Activated CD8-positive, alpha-beta T cell treated with anti-CD3 and anti-CD28 coated beads, Interleukin-2, amount 10 ng/mL, durations not matched to agents 7 days and 5 days (primary cell): ENCODE data around the gene NOX5. TPM values are rescaled to one million over a fixed set of nuclear protein-coding genes. Genes with fewer than 3 reads are reported as not detected.

Experiments
- ATAC-seq: fragments of 150-1000 bp; cut with Tn5 transposase; one replicate; pipeline ENCODE4 v1.10.0; 2021; ENCODE audit warnings: moderate library complexity
- CTCF ChIA-PET: fragments of 350-600 bp; sonication (Branson Sonifier 250); formaldehyde crosslinking; loops from one replicate; lab custom pipeline; 2021; ENCODE audit warnings: antibody characterized with exemption; lab: Charles Lee
- POLR2A ChIA-PET: fragments of 350-600 bp; sonication (Branson Sonifier 250); formaldehyde crosslinking; loops from one replicate; lab custom pipeline; 2021; ENCODE audit warnings: antibody characterized with exemption; lab: Charles Lee
- DNase-seq: peaks from one replicate; pipeline ENCODE4 v3.0.0-alpha.2; 2020
- H3K27ac Mint-ChIP-seq: one replicate; pipeline ENCODE4 v1.8.0; 2021; ENCODE audit warnings: mild to moderate bottlenecking, mixed read lengths
- H3K27me3 Mint-ChIP-seq: one replicate; pipeline ENCODE4 v1.8.0; 2021; ENCODE audit warnings: low read depth, mixed read lengths
- H3K36me3 Mint-ChIP-seq: one replicate; pipeline ENCODE4 v1.8.0; 2021; ENCODE audit warnings: low read depth, mixed read lengths
- H3K4me1 Mint-ChIP-seq: one replicate; pipeline ENCODE4 v1.8.0; 2021; ENCODE audit warnings: low read depth, mixed read lengths
- H3K4me3 Mint-ChIP-seq: one replicate; pipeline ENCODE4 v1.8.0; 2021; ENCODE audit warnings: mild to moderate bottlenecking, mixed read lengths
- H3K9me3 Mint-ChIP-seq: one replicate; pipeline ENCODE4 v1.8.0; 2022; ENCODE audit warnings: mixed read lengths; ENCODE audit not compliant: insufficient read depth
- total RNA-seq, 2 experiments: library from RNA; stranded (reverse); gene quantifications; one replicate each; pipeline ENCODE4 v1.2.3, GENCODE V29; 2021

The NOX5 gene
- total RNA-seq, 2 experiments from 2014 or later = not detected

DNA sequence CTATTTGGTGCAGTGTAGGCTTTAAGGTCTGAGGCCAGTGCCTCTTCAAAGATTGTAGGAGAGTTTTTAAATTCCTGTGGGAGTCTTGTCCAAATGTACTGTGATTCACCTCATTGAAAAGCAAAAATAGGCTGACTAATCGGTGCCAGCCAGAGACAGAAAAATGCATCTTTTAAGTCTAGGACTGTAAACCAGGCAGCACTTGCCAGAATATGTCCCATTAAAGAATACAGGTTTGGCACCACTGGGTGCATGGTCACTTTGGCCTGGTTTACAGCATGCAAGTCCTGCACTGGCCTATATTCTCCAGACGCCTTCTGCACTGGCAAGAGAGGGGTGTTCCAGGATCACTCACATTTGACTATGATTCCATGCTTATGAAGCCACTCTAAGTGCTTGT is 20.3 kb upstream of the NOX5 start:
- H3K27ac Mint-ChIP-seq = no peak overlapping the region
- no peak overlapping the region for H3K4me3 Mint-ChIP-seq
- no peaks in the 10 kb centered on the region for H3K36me3 Mint-ChIP-seq
- no peaks in the 10 kb centered on the region for H3K4me1 Mint-ChIP-seq
- CTCF ChIA-PET = no interaction called here
- H3K9me3 Mint-ChIP-seq = no peaks in the 10 kb centered on the region
- POLR2A ChIA-PET = no interaction called here
- ATAC-seq = no peak
- no peaks in the 10 kb centered on the region for H3K27me3 Mint-ChIP-seq
- DNase-seq = no peak

DNA sequence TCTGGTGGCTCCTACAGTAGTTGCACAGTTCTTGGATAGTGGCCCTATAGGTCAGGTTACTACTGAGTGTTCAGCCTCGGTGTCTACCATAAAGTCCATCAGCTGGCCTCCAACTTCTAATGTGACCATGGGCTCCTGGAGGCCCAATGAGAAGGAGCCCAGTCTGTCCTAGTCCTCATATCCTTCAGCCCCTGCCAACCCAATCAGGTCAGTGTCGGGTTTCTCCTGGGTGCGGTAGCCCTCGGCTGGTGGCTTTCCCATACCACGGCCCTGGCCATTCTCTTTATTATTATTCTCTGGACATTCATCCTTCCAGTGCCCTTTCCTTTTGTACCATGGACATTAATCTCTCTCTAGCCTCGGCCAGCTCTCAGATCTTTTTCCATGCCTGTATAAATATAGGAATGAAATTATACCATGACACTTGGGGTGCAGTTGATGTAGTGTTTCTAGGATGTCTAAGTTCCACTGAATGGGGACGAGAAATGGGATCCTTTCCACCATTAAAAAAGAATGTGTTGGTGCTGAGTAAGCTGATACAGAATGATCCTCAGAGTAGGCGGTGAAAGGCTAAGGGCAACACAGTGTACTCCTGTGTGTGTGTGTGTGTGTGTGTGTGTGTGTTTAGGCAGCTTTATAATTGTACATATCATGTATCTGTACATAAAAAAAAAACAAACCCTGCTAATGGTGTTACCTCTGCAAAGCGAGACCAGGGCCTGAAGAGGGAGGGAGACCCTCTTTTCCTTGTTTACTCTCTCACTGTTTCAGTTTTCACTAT is 19.3 kb upstream of the NOX5 start:
- no peaks in the 10 kb centered on the region for H3K36me3 Mint-ChIP-seq
- no peaks in the 10 kb centered on the region for H3K27me3 Mint-ChIP-seq
- H3K9me3 Mint-ChIP-seq = no peaks in the 10 kb centered on the region
- ChIA-PET POLR2A (no interaction called here), CTCF (no interaction called here)
- no peak overlapping the region for H3K4me3 Mint-ChIP-seq
- DNase-seq (no peak), ATAC-seq (no peak)
- H3K27ac Mint-ChIP-seq = no peak overlapping the region
- no peaks in the 10 kb centered on the region for H3K4me1 Mint-ChIP-seq

DNA sequence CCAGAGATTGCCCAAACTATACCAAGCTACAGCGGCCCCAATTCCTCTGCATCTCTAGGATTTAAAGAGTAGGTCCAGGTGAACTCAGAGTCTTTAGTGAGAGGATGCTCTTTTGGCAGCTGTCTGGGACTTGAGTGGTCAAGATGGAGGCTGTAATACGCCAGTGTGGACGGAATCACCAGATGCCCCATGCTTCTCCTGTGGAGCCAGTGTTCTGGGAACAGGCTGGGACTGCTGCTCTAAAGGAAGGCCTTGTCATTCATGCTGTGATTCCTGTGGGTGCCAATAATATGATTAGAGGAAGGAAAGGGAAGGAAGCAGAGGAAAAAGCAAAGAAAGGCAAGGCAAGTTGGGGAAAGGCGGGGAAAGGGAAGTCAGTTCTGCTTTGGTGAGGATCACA is 17.4 kb upstream of the NOX5 start:
- ChIA-PET POLR2A (no interaction called here), CTCF (no interaction called here)
- DNase-seq (no peak), ATAC-seq (no peak)
- no peak overlapping the region for H3K27ac Mint-ChIP-seq
- peaks cover 9% of the 10 kb centered on the region for H3K27me3 Mint-ChIP-seq
- H3K9me3 Mint-ChIP-seq = no peaks in the 10 kb centered on the region
- H3K36me3 Mint-ChIP-seq = no peaks in the 10 kb centered on the region
- no peaks in the 10 kb centered on the region for H3K4me1 Mint-ChIP-seq
- H3K4me3 Mint-ChIP-seq = no peak overlapping the region

DNA sequence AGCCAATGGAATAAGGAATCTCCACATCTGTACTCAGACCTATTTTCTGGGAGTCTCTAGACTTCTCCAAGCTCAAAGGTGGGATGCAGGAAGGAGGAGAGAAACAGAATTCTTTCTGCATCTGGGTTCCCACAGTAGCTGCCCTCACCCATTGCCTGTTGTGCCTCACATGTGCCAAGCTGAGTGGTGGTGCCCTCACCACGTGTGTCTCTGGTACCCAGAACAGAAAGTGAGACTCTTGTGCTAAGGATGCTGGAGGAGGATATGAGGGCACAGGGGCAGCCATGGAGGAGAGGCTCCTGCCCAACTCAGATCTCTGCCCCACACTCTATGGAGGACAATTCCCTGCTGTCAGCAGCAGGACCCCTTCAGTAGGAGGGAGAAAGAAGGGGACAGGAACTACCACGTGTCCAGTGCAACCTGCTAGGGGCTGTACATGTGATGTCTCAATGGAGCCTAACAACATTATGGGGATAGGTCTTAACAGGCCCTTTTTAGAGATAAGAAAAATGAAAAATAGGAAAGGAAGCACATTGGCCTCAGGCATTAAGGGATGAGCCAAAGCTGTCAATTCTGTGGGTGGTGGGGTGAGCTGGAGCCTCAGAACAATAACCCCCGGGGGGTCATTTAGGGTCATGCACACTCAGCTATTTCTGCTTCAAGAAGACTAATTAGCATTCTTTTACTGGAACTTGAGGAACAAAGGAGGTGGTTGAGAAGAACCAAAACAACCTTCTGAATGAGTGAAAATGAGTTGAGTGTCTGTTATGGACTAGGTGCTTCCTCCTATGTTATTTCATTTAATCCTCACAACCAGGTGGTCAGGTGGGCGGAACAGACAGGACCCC is 16.3 kb upstream of the NOX5 start:
- POLR2A ChIA-PET = no interaction called here
- H3K4me3 Mint-ChIP-seq = no peak overlapping the region
- CTCF ChIA-PET = no interaction called here

DNA sequence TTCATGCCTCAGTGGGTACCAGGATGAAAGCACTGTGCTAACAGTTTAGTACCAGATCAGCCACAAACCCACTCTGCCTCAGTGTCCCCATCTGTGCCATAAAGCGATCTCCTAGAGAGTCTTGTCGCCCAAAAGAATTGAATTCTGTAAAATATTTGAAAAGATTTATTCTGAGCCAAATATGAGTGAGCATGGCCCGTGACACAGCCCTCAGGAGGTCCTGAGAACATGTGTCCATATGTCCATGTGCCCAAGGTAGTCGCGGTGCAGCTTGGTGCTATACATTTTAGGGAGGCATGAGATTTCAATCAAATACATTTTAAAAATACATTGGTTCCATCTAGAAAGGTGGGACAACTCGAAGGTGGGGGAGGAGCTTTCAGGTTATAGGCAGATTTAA is 15.4 kb upstream of the NOX5 start:
- H3K36me3 Mint-ChIP-seq = no peaks in the 10 kb centered on the region
- no peaks in the 10 kb centered on the region for H3K9me3 Mint-ChIP-seq
- DNase-seq (no peak), ATAC-seq (no peak)
- POLR2A ChIA-PET = no interaction called here
- peaks cover 13% of the 10 kb centered on the region for H3K27me3 Mint-ChIP-seq
- H3K4me3 Mint-ChIP-seq = no peak overlapping the region
- no peak overlapping the region for H3K27ac Mint-ChIP-seq
- no peaks in the 10 kb centered on the region for H3K4me1 Mint-ChIP-seq
- CTCF ChIA-PET = no interaction called here

More for the DNA sequence above, 16.3 kb upstream of the NOX5 start:
- ATAC-seq (no peak), DNase-seq (no peak)
- Mint-ChIP-seq H3K4me1 (no peaks in the 10 kb centered on the region), H3K27ac (no peak overlapping the region), H3K27me3 (peaks cover 9% of the 10 kb centered on the region), H3K9me3 (no peaks in the 10 kb centered on the region), H3K36me3 (no peaks in the 10 kb centered on the region)

DNA sequence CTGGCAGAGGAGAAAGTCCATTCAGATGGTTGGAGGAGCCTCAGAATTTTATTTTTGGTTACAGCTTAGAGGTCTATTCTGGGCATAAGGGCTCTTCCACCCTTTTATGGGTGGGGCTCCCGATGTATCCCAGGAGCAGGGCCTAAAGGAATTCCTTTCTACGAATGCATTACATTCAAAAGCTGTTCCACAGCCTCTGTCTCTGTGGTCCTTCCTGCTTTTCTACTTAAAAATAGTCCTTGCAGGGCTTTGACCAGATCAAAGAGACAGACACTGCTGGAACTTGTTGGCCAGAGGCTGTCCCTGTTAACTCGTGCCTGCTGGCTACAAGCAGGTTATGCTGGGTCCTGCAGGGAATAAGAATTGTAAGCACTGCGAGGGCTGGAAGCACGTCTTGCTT is 14.4 kb upstream of the NOX5 start:
- ATAC-seq = no peak
- no peaks in the 10 kb centered on the region for H3K36me3 Mint-ChIP-seq

DNA sequence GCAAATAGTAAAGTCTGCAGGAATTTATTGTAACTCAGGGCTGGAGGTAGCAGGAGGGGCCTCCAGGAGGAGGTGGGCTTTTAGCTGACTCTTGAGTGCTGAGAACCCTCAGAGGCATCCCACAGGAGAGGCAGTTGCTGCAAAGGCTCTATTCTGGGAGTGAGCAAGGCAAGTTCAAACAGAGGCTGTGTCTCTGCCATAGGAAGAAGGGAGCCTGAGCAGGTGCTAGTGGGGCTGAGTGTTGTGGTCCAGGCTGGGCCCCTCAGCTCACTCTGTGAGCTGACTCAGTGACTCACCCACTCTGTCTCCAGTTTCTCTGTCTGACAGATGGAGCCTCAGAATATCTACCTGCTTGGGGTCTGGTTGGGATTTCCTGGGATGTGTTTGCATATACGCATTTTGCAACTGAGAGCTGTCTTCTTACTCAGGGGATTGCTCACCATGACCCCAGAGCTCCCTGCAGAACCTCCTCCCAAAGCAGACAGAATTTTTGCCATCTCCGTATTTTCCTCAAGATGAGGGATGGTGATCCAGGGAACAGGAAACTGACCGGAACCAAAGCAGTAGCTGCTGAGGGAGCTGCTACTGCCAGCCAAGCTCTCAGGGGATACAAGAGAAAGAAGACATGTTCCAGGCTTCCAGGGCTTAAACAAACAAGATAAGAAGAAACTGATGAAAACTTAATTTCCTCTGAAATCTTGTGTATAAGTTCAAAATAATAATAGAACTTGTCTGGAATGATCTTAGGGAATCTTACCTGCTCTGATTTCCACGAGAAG is 13.6 kb upstream of the NOX5 start:
- no peak for ATAC-seq
- no peak for DNase-seq
- Mint-ChIP-seq H3K9me3 (no peaks in the 10 kb centered on the region), H3K27me3 (peaks cover 16% of the 10 kb centered on the region), H3K4me3 (no peak overlapping the region), H3K4me1 (no peaks in the 10 kb centered on the region), H3K36me3 (no peaks in the 10 kb centered on the region), H3K27ac (no peak overlapping the region)
- ChIA-PET POLR2A (no interaction called here), CTCF (no interaction called here)

More for the DNA sequence above, 14.4 kb upstream of the NOX5 start:
- Mint-ChIP-seq H3K4me1 (no peaks in the 10 kb centered on the region), H3K4me3 (no peak overlapping the region), H3K27me3 (peaks cover 16% of the 10 kb centered on the region), H3K27ac (no peak overlapping the region), H3K9me3 (no peaks in the 10 kb centered on the region)
- ChIA-PET POLR2A (no interaction called here), CTCF (no interaction called here)
- no peak for DNase-seq

DNA sequence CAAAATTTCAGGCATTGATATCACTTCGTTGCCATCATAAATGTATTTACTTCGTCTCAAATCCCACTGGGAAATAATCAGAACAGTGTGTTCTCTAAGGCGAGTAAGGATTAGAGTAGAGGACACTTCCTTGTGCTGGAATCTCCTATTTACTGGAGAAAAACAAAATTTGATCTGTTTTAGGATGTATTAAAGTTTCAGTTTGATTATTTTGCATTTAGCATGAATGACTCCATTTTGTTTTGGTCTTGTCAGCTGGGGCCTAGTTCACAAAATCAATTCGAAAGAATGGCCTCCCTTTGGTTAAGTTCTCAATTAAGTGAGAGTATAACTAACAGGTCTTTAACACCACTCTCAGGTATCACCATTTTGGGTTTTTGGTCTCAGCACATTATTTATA is 11.7 kb upstream of the NOX5 start:
- no peak overlapping the region for H3K4me3 Mint-ChIP-seq
- ChIA-PET CTCF (no interaction called here), POLR2A (no interaction called here)
- no peak overlapping the region for H3K27ac Mint-ChIP-seq
- no peaks in the 10 kb centered on the region for H3K4me1 Mint-ChIP-seq
- ATAC-seq (no peak), DNase-seq (no peak)
- H3K27me3 Mint-ChIP-seq = peaks cover 19% of the 10 kb centered on the region
- H3K36me3 Mint-ChIP-seq = no peaks in the 10 kb centered on the region
- peaks cover 3% of the 10 kb centered on the region for H3K9me3 Mint-ChIP-seq

DNA sequence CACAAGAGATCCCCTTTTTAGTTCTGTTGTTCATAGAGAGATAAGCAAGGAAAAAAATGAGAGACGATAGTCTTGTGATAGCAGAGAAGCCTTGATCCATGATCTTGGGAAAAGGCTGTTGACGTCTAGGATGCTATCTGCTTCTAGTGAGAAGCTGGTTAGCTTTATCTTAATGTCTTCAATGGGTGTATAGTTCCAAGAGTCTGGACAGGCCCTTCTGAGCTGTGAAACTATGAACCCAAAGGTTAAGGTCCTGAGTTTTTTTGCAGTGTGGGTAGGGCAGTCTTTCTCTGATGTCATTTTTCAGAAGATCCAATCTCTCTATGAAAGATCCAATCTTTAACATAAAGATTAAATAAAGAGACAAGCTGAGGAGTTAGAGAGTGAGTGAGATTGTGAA is 10.5 kb upstream of the NOX5 start:
- Mint-ChIP-seq H3K27ac (no peak overlapping the region), H3K9me3 (peaks cover 14% of the 10 kb centered on the region), H3K4me3 (no peak overlapping the region), H3K4me1 (no peaks in the 10 kb centered on the region), H3K36me3 (peaks cover 2% of the 10 kb centered on the region), H3K27me3 (peaks cover 19% of the 10 kb centered on the region)
- POLR2A ChIA-PET = no interaction called here
- no peak for DNase-seq
- CTCF ChIA-PET = no interaction called here
- ATAC-seq = no peak

DNA sequence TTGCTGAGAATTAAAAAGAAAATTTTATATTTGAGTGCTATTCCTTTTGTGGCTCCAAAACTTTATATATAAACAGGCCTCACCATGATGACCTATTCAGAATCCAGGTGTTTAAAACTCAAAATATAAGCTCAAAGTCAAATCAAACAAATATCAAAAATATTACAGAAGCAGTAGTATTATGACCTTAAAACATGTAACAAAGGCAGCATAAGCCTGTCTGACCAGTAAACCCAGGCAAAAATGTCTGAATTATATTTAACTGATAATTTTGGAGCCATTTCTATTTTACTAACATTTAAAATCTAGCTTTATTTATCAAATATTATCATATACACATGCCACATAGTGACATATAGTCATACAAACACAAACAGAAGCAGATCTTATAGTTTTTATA is 6.4 kb upstream of the NOX5 start:
- Mint-ChIP-seq H3K4me1 (no peaks in the 10 kb centered on the region), H3K9me3 (peaks cover 24% of the 10 kb centered on the region), H3K27ac (no peak overlapping the region), H3K27me3 (peaks cover 11% of the 10 kb centered on the region), H3K36me3 (peaks cover 2% of the 10 kb centered on the region), H3K4me3 (no peak overlapping the region)
- no peak for ATAC-seq
- DNase-seq = no peak
- ChIA-PET CTCF (interaction anchor here (1.0 kb wide), 1 partner anchor 24 kb away, joined by 3 read pairs; no protein-coding TSS in a partner anchor), POLR2A (no interaction called here)

DNA sequence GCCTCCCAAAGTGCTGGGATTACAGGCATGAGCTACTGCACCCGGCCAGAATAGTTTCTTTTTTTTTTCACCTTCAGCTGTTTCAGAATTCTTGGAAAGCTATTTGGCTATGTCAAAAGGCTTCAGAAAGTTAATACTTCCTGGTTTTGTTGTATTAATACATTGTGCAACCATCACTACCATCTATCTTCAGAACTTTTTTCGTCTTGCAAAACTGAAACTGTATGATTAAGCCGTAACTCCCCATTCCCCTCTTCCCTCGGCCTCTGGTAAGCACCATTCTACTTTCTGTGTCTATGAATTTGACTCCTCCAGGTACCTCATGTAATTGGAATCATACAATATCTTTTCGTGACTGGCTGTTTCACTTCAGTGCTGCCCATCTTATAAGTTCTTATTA is 5.2 kb upstream of the NOX5 start:
- no peak overlapping the region for H3K27ac Mint-ChIP-seq
- peaks cover 24% of the 10 kb centered on the region for H3K9me3 Mint-ChIP-seq
- H3K36me3 Mint-ChIP-seq = peaks cover 2% of the 10 kb centered on the region
- DNase-seq (no peak), ATAC-seq (no peak)
- POLR2A ChIA-PET = interaction anchor here (0.7 kb wide), 1 partner anchor 1870 kb away, joined by 4 read pairs; no protein-coding TSS in a partner anchor
- no peak overlapping the region for H3K4me3 Mint-ChIP-seq
- peaks cover 6% of the 10 kb centered on the region for H3K27me3 Mint-ChIP-seq
- CTCF ChIA-PET = interaction anchor here (1.0 kb wide), 1 partner anchor 22 kb away, joined by 3 read pairs; no protein-coding TSS in a partner anchor
- H3K4me1 Mint-ChIP-seq = no peaks in the 10 kb centered on the region
